H9 (cell line): ENCODE data around the gene CAPSL. TPM values are rescaled to one million over a fixed set of nuclear protein-coding genes. Genes with fewer than 3 reads are reported as not detected.

Source experiments
- DNase-seq: peaks from one replicate; pipeline ENCODE4 v3.0.0-alpha.2; 2017
- H2AFZ ChIP-seq: one replicate; pipeline ENCODE4 v1.6.1; 2013; ENCODE audit warnings: mild to moderate bottlenecking, low read length, control low read depth, moderate library complexity
- H2AK5ac ChIP-seq: 2 replicates; pipeline ENCODE4 v1.6.1; 2013; ENCODE audit warnings: low read length, control low read depth, mixed read lengths; ENCODE audit not compliant: insufficient read length
- H2BK120ac ChIP-seq: one replicate; pipeline ENCODE4 v1.6.1; 2013; ENCODE audit warnings: low read depth, mild to moderate bottlenecking, low read length, control low read depth, inconsistent platforms; ENCODE audit not compliant: poor library complexity, severe bottlenecking
- H2BK12ac ChIP-seq: 2 replicates; pipeline ENCODE4 v1.6.1; 2013; ENCODE audit warnings: low read length, control low read depth, mixed read lengths, low read depth; ENCODE audit not compliant: insufficient read length
- H2BK15ac ChIP-seq: 2 replicates; pipeline ENCODE4 v1.6.1; 2013; ENCODE audit warnings: low read depth, low read length, control low read depth
- H2BK20ac ChIP-seq: one replicate; pipeline ENCODE4 v1.6.1; 2013; ENCODE audit warnings: low read depth, mild to moderate bottlenecking, low read length, control low read depth, inconsistent platforms; ENCODE audit not compliant: poor library complexity, severe bottlenecking
- H2BK5ac ChIP-seq: 2 replicates; pipeline ENCODE4 v1.6.1; 2013; ENCODE audit warnings: low read length, control low read depth, mixed read lengths; ENCODE audit not compliant: insufficient read length
- H3K14ac ChIP-seq: 2 replicates; pipeline ENCODE4 v1.6.1; 2013; ENCODE audit warnings: low read length, control low read depth; ENCODE audit not compliant: insufficient read depth
- H3K18ac ChIP-seq: 2 replicates; pipeline ENCODE4 v1.6.1; 2013; ENCODE audit warnings: low read depth, mild to moderate bottlenecking, mixed read lengths, low read length, control low read depth; ENCODE audit not compliant: insufficient read length
- H3K23ac ChIP-seq: 2 replicates; pipeline ENCODE4 v1.6.1; 2013; ENCODE audit warnings: low read length, control low read depth, mixed read lengths, low read depth; ENCODE audit not compliant: insufficient read length
- H3K23me2 ChIP-seq: 2 replicates; pipeline ENCODE4 v1.6.1; 2013; ENCODE audit warnings: low read depth, mild to moderate bottlenecking, mixed read lengths, low read length, control low read depth; ENCODE audit not compliant: insufficient read length, poor library complexity, severe bottlenecking
- H3K27ac ChIP-seq: 2 replicates; pipeline ENCODE4 v1.5.1; 2013; ENCODE audit warnings: low read length, control low read depth, mixed read lengths, low read depth; ENCODE audit not compliant: insufficient read length
- H3K27me3 ChIP-seq: 2 replicates; pipeline ENCODE4 v1.6.1; 2013; ENCODE audit warnings: low read length, control low read depth, inconsistent platforms; ENCODE audit not compliant: insufficient read depth
- H3K4ac ChIP-seq: 2 replicates; pipeline ENCODE4 v1.6.1; 2013; ENCODE audit warnings: low read depth, mild to moderate bottlenecking, control low read depth, inconsistent platforms, low read length, moderate library complexity
- H3K4me1 ChIP-seq: 2 replicates; pipeline ENCODE4 v1.6.1; 2013; ENCODE audit warnings: low read length, control low read depth, inconsistent platforms; ENCODE audit not compliant: insufficient read depth
- H3K4me2 ChIP-seq: 2 replicates; pipeline ENCODE4 v1.6.1; 2013; ENCODE audit warnings: low read length, control low read depth, mixed read lengths; ENCODE audit not compliant: insufficient read length, insufficient read depth
- H3K56ac ChIP-seq: 2 replicates; pipeline ENCODE4 v1.6.1; 2013; ENCODE audit warnings: low read depth, mild to moderate bottlenecking, mixed read lengths, low read length, control low read depth; ENCODE audit not compliant: insufficient read length
- H3K79me1 ChIP-seq: 2 replicates; pipeline ENCODE4 v1.6.1; 2013; ENCODE audit warnings: low read depth, mild to moderate bottlenecking, moderate library complexity, low read length, control low read depth, inconsistent platforms; ENCODE audit not compliant: insufficient read depth, poor library complexity, severe bottlenecking
- H3K79me2 ChIP-seq: 2 replicates; pipeline ENCODE4 v1.6.1; 2013; ENCODE audit warnings: low read length, control low read depth, inconsistent platforms; ENCODE audit not compliant: insufficient read depth
- H3K9ac ChIP-seq: 2 replicates; pipeline ENCODE4 v1.6.1; 2013; ENCODE audit warnings: low read length, control low read depth, mixed read lengths; ENCODE audit not compliant: insufficient read length; ENCODE audit errors: extremely low read depth
- H3K9me3 ChIP-seq: one replicate; pipeline ENCODE4 v1.6.1; 2013; ENCODE audit warnings: low read depth, low read length, inconsistent platforms; ENCODE audit not compliant: control insufficient read depth
- H3T11ph ChIP-seq: one replicate; pipeline ENCODE4 v1.6.1; 2013; ENCODE audit warnings: mild to moderate bottlenecking, low read length, control low read depth, inconsistent platforms
- H4K20me1 ChIP-seq: one replicate; pipeline ENCODE4 v1.6.1; 2013; ENCODE audit not compliant: control insufficient read depth, insufficient read length, insufficient read depth
- H4K5ac ChIP-seq: 2 replicates; pipeline ENCODE4 v1.6.1; 2013; ENCODE audit warnings: low read depth, mild to moderate bottlenecking, mixed read lengths, low read length, control low read depth; ENCODE audit not compliant: insufficient read length
- H4K8ac ChIP-seq: replicated peaks from 2 replicates; pipeline ENCODE4 v1.6.1; 2013; ENCODE audit warnings: low read length, control low read depth, mixed read lengths, low read depth; ENCODE audit not compliant: insufficient read length
- H4K91ac ChIP-seq: 2 replicates; pipeline ENCODE4 v1.6.1; 2013; ENCODE audit warnings: low read depth, mild to moderate bottlenecking, moderate library complexity, mixed read lengths, low read length, control low read depth; ENCODE audit not compliant: insufficient read length
- H3K27ac Mint-ChIP-seq, 3 experiments: 2 replicates in 2 of 3; 3 replicates in 1 of 3; pipeline ENCODE4 v1.8.0; 2020 to 2021; ENCODE audit warnings: mixed read lengths in 3 of 3, mild to moderate bottlenecking in 1 of 3, moderate library complexity in 1 of 3
- H3K27me3 Mint-ChIP-seq: 2 replicates; pipeline ENCODE4 v1.8.0; 2021; ENCODE audit warnings: low read depth, mild to moderate bottlenecking, moderate library complexity, mixed read lengths
- H3K36me3 Mint-ChIP-seq, 3 experiments: 2 replicates in 2 of 3; 3 replicates in 1 of 3; pipeline ENCODE4 v1.8.0; 2020 to 2021; ENCODE audit warnings: low read depth in 3 of 3, mixed read lengths in 3 of 3; ENCODE audit not compliant: insufficient read depth in 1 of 3
- H3K4me1 Mint-ChIP-seq, 2 experiments: 2 replicates each; pipeline ENCODE4 v1.8.0; 2020; ENCODE audit warnings: mixed read lengths in 2 of 2
- H3K4me3 Mint-ChIP-seq, 2 experiments: 2 replicates in 1 of 2; 3 replicates in 1 of 2; pipeline ENCODE4 v1.8.0; 2020 to 2021; ENCODE audit warnings: mild to moderate bottlenecking in 2 of 2, mixed read lengths in 2 of 2, moderate library complexity in 1 of 2
- H3K9me3 Mint-ChIP-seq, 2 experiments: 2 replicates in 1 of 2; 3 replicates in 1 of 2; pipeline ENCODE4 v1.8.0; 2020; ENCODE audit warnings: mild to moderate bottlenecking in 2 of 2, mixed read lengths in 2 of 2, moderate library complexity in 1 of 2
- CTCF ChIP-seq: fragments of 200-600 bp; sonication (generic); conservative IDR thresholded peaks from 3 replicates; pipeline ENCODE4 v1.8.0; 2021; ENCODE audit warnings: antibody characterized with exemption, mild to moderate bottlenecking
- WGBS: extraction: QIAGEN DNeasy Blood & Tissue Kit; methylation state at CpG from one replicate; pipeline ENCODE4 v1.1.7; 2013; ENCODE audit warnings: missing lambda C conversion rate, low lambda C conversion rate, mixed read lengths; ENCODE audit not compliant: insufficient read length; ENCODE audit errors: extremely low coverage; 5-methylcytosine and 5-hydroxymethylcytosine counted together
- total RNA-seq: library from RNA; stranded (reverse); gene quantifications from 2 replicates; pipeline ENCODE4 v1.2.1, GENCODE V29; 2021

Gene CAPSL
- total RNA-seq, 1 experiment from 2014 or later = not detected

GRCh38 chr5:35903631-35904203 lies 34.7 kb downstream of the CAPSL start:
- Histone ChIP-seq H3K4me1 (no peaks in the 10 kb centered on the region), H3K27me3 (no peaks in the 10 kb centered on the region), H3K56ac (no peak overlapping the region), H4K20me1 (no peaks in the 10 kb centered on the region), H2AFZ (no peak overlapping the region), H2BK15ac (no peak overlapping the region), H3K23ac (no peak overlapping the region), H3K14ac (no peak overlapping the region), H3K9me3 (no peaks in the 10 kb centered on the region), H3K79me1 (no peaks in the 10 kb centered on the region), H4K91ac (no peak overlapping the region), H2BK5ac (no peak overlapping the region), H3K4ac (no peak overlapping the region), H2BK12ac (no peak overlapping the region), H3K18ac (no peak overlapping the region), H3K79me2 (no peaks in the 10 kb centered on the region), H3K23me2 (no peaks in the 10 kb centered on the region), H3K4me2 (no peak overlapping the region), H4K8ac (no peak overlapping the region), H2BK120ac (no peak overlapping the region), H3T11ph (no peak overlapping the region), H2BK20ac (no peak overlapping the region), H3K27ac (no peak overlapping the region), H3K9ac (no peak overlapping the region), H2AK5ac (no peak overlapping the region), H4K5ac (no peak overlapping the region)
- Mint-ChIP-seq H3K36me3 (no peaks in the 10 kb centered on the region; a peak in 1 of 7 replicates), H3K27me3 (no peaks in the 10 kb centered on the region), H3K4me3 (no peak overlapping the region), H3K27ac (no peak overlapping the region), H3K4me1 (peaks cover 2 to 10% of the 10 kb centered on the region in 2 experiments; a peak in 3 of 4 replicates), H3K9me3 (peaks cover 8 to 9% of the 10 kb centered on the region in 2 experiments; a peak in 4 of 5 replicates)
- WGBS = no CpG with 5 or more reads among the region's 6 CpGs
- no peak for TF ChIP-seq CTCF
- DNase-seq = no peak
